ENCODE measurements around the gene FXYD3. TPM values are rescaled to one million over a fixed set of nuclear protein-coding genes. Genes with fewer than 3 reads are reported as not detected.

The FXYD3 gene
- total and polyA plus RNA-seq, 7 experiments from 2014 or later: not detected

GRCh38 chr19:35164418-35164817 is 48.8 kb downstream of the FXYD3 start:
- Mint-ChIP-seq H3K27ac (peak overlapping the region in 8 of 9 donors; percentile 24 to 94 (median 45)), H3K4me3 (peak overlapping the region in 1 of 10 donors; percentile 48), H3K9me3 (peaks cover 3 to 50% (median 18%) of the 10 kb centered on the region in 11 donors), H3K4me1 (peaks cover 29 to 54% (median 41%) of the 10 kb centered on the region in 7 donors), H3K36me3 (peaks cover 47 to 92% (median 79%) of the 10 kb centered on the region in 5 donors), H3K27me3 (no peaks in the 10 kb centered on the region)
- Histone ChIP-seq H3K9me3 (ENCODE audit: control insufficient read depth in 2 of 3, low read length in 3 of 3) (peaks cover 0 to 32% (median 13%) of the 10 kb centered on the region in 3 experiments), H3K36me3 (ENCODE audit: control insufficient read depth in 2 of 3, insufficient read depth in 3 of 3, low read length in 3 of 3) (peaks cover 56 to 93% (median 60%) of the 10 kb centered on the region in 3 experiments), H3K4me1 (ENCODE audit: control insufficient read depth in 2 of 2, insufficient read depth in 2 of 2, low read length in 2 of 2) (peaks cover 21 to 23% of the 10 kb centered on the region in 2 donors), H3K27ac (ENCODE audit: low read depth, low read length) (no peak overlapping the region), H3K4me3 (ENCODE audit: low read length) (no peak overlapping the region), H3K27me3 (ENCODE audit: control insufficient read depth in 2 of 2, insufficient read depth in 2 of 2, low read length in 2 of 2) (no peaks in the 10 kb centered on the region)
- intact Hi-C loops (cut with micrococcal nuclease): no loop called here
- DNase-seq (no peak), ATAC-seq (no peak)
- ChIA-PET POLR2A (interaction anchor here (0.6 to 1.0 kb wide), 3 partner anchors 10 to 103 kb away, joined by 3 to 4 read pairs (median 3); partner anchors contain the start of gene FXYD5), CTCF (no interaction called here)

GRCh38 chr19:35165200-35166058 is 49.8 kb downstream of the FXYD3 start:
- Histone ChIP-seq H3K4me1 (ENCODE audit: control insufficient read depth in 2 of 2, insufficient read depth in 2 of 2, low read length in 2 of 2) (peaks cover 21 to 23% of the 10 kb centered on the region in 2 donors), H3K9me3 (ENCODE audit: control insufficient read depth in 2 of 3, low read length in 3 of 3) (peaks cover 0 to 32% (median 13%) of the 10 kb centered on the region in 3 experiments), H3K27me3 (ENCODE audit: control insufficient read depth in 2 of 2, insufficient read depth in 2 of 2, low read length in 2 of 2) (no peaks in the 10 kb centered on the region), H3K36me3 (ENCODE audit: control insufficient read depth in 2 of 3, insufficient read depth in 3 of 3, low read length in 3 of 3) (peaks cover 55 to 93% (median 57%) of the 10 kb centered on the region in 3 experiments), H3K27ac (ENCODE audit: low read depth, low read length) (peak overlapping the region; percentile 25), H3K4me3 (ENCODE audit: low read length) (no peak overlapping the region)
- intact Hi-C loops (cut with micrococcal nuclease): no loop called here
- peaks cover 3 to 50% (median 18%) of the 10 kb centered on the region in 11 donors for H3K9me3 Mint-ChIP-seq
- H3K27me3 Mint-ChIP-seq: no peaks in the 10 kb centered on the region
- peak overlapping the region in 6 of 10 donors; percentile 5 to 73 (median 48) for H3K4me3 Mint-ChIP-seq
- peaks cover 46 to 91% (median 75%) of the 10 kb centered on the region in 5 donors for H3K36me3 Mint-ChIP-seq
- DNase-seq (no peak), ATAC-seq (no peak)
- peaks cover 31 to 51% (median 40%) of the 10 kb centered on the region in 7 donors for H3K4me1 Mint-ChIP-seq
- ChIA-PET POLR2A (interaction anchor here (0.6 to 3.3 kb wide), 5 partner anchors 9 to 580 kb away, joined by 3 to 28 read pairs (median 4); partner anchors contain the start of genes FXYD5, PSENEN and U2AF1L4), CTCF (interaction anchor here (1.2 kb wide), 1 partner anchor 48 kb away, joined by 3 read pairs; no protein-coding TSS in a partner anchor)
- peak overlapping the region in 8 of 9 donors; percentile 55 to 96 (median 77) for H3K27ac Mint-ChIP-seq

GRCh38 chr19:35166100-35167063 is 50.8 kb downstream of the FXYD3 start:
- DNase-seq: no peak
- Histone ChIP-seq H3K9me3 (ENCODE audit: control insufficient read depth in 2 of 3, low read length in 3 of 3) (peaks cover 0 to 32% (median 13%) of the 10 kb centered on the region in 3 experiments), H3K4me1 (ENCODE audit: control insufficient read depth in 2 of 2, insufficient read depth in 2 of 2, low read length in 2 of 2) (peaks cover 21 to 23% of the 10 kb centered on the region in 2 donors), H3K27ac (ENCODE audit: low read depth, low read length) (peak overlapping the region; percentile 46), H3K4me3 (ENCODE audit: low read length) (no peak overlapping the region), H3K27me3 (ENCODE audit: control insufficient read depth in 2 of 2, insufficient read depth in 2 of 2, low read length in 2 of 2) (no peaks in the 10 kb centered on the region), H3K36me3 (ENCODE audit: control insufficient read depth in 2 of 3, insufficient read depth in 3 of 3, low read length in 3 of 3) (peaks cover 45 to 88% (median 51%) of the 10 kb centered on the region in 3 experiments)
- peaks cover 43 to 84% (median 67%) of the 10 kb centered on the region in 5 donors for H3K36me3 Mint-ChIP-seq
- peaks cover 28 to 46% (median 38%) of the 10 kb centered on the region in 7 donors for H3K4me1 Mint-ChIP-seq
- H3K4me3 Mint-ChIP-seq: peak overlapping the region in 9 of 10 donors; percentile 33 to 77 (median 63)
- ATAC-seq: no peak
- POLR2A ChIA-PET: interaction anchor here (0.6 to 3.3 kb wide), 9 partner anchors 10 to 579 kb away, joined by 3 to 28 read pairs (median 4); partner anchors contain the start of genes FXYD5, PSENEN and U2AF1L4
- H3K9me3 Mint-ChIP-seq: peaks cover 3 to 48% (median 16%) of the 10 kb centered on the region in 11 donors
- intact Hi-C loops (cut with micrococcal nuclease): no loop called here
- no peaks in the 10 kb centered on the region for H3K27me3 Mint-ChIP-seq
- CTCF ChIA-PET: interaction anchor here (1.2 to 1.6 kb wide), 3 partner anchors 11 to 74 kb away, joined by 3 to 4 read pairs (median 3); no protein-coding TSS in a partner anchor
- H3K27ac Mint-ChIP-seq: peak overlapping the region; percentile 80 to 96 (median 91)

GRCh38 chr19:35167251-35168119 is 51.9 kb downstream of the FXYD3 start:
- ChIA-PET CTCF (interaction anchor here (1.6 kb wide), 2 partner anchors 12 to 73 kb away, joined by 3 to 4 read pairs; no protein-coding TSS in a partner anchor), POLR2A (interaction anchor here (0.6 to 3.3 kb wide), 8 partner anchors 11 to 74 kb away, joined by 3 to 28 read pairs (median 3); partner anchors contain the start of gene FXYD5)
- peak in 1 of 9 donors; percentile 42 for DNase-seq
- H3K27me3 ChIP-seq (ENCODE audit: control insufficient read depth in 2 of 2, insufficient read depth in 2 of 2, low read length in 2 of 2): no peaks in the 10 kb centered on the region
- Mint-ChIP-seq H3K4me1 (peaks cover 27 to 48% (median 39%) of the 10 kb centered on the region in 7 donors), H3K27ac (peak overlapping the region; percentile 80 to 96 (median 91)), H3K36me3 (peaks cover 33 to 77% (median 58%) of the 10 kb centered on the region in 5 donors), H3K4me3 (peak overlapping the region; percentile 33 to 77 (median 57)), H3K27me3 (no peaks in the 10 kb centered on the region), H3K9me3 (peaks cover 3 to 40% (median 16%) of the 10 kb centered on the region in 11 donors)
- H3K9me3 ChIP-seq (ENCODE audit: control insufficient read depth in 2 of 3, low read length in 3 of 3): peaks cover 0 to 26% (median 10%) of the 10 kb centered on the region in 3 experiments
- peaks cover 29 to 32% of the 10 kb centered on the region in 2 donors for H3K4me1 ChIP-seq (ENCODE audit: control insufficient read depth in 2 of 2, insufficient read depth in 2 of 2, low read length in 2 of 2)
- intact Hi-C loops (cut with micrococcal nuclease): no loop called here
- ATAC-seq: peak; percentile 48
- H3K4me3 ChIP-seq (ENCODE audit: low read length): no peak overlapping the region
- H3K27ac ChIP-seq (ENCODE audit: low read depth, low read length): peak overlapping the region; percentile 46
- H3K36me3 ChIP-seq (ENCODE audit: control insufficient read depth in 2 of 3, insufficient read depth in 3 of 3, low read length in 3 of 3): peaks cover 34 to 82% (median 42%) of the 10 kb centered on the region in 3 experiments

GRCh38 chr19:35168196-35168595 is 52.6 kb downstream of the FXYD3 start:
- Histone ChIP-seq H3K27me3 (ENCODE audit: control insufficient read depth in 2 of 2, insufficient read depth in 2 of 2, low read length in 2 of 2) (no peaks in the 10 kb centered on the region), H3K36me3 (ENCODE audit: control insufficient read depth in 2 of 3, insufficient read depth in 3 of 3, low read length in 3 of 3) (peaks cover 31 to 79% (median 35%) of the 10 kb centered on the region in 3 experiments), H3K9me3 (ENCODE audit: control insufficient read depth in 2 of 3, low read length in 3 of 3) (peaks cover 0 to 25% (median 10%) of the 10 kb centered on the region in 3 experiments), H3K27ac (ENCODE audit: low read depth, low read length) (peak overlapping the region; percentile 46), H3K4me1 (ENCODE audit: control insufficient read depth in 2 of 2, insufficient read depth in 2 of 2, low read length in 2 of 2) (peaks cover 34 to 36% of the 10 kb centered on the region in 2 donors), H3K4me3 (ENCODE audit: low read length) (no peak overlapping the region)
- POLR2A ChIA-PET: interaction anchor here (0.6 to 3.3 kb wide), 6 partner anchors 14 to 73 kb away, joined by 3 to 28 read pairs (median 3); partner anchors contain the start of gene FXYD5
- Mint-ChIP-seq H3K27me3 (no peaks in the 10 kb centered on the region), H3K27ac (peak overlapping the region; percentile 26 to 96 (median 91)), H3K4me3 (peak overlapping the region in 2 of 10 donors; percentile 19 to 43), H3K4me1 (peaks cover 23 to 55% (median 44%) of the 10 kb centered on the region in 7 donors), H3K36me3 (peaks cover 32 to 77% (median 51%) of the 10 kb centered on the region in 5 donors), H3K9me3 (peaks cover 3 to 38% (median 16%) of the 10 kb centered on the region in 11 donors)
- CTCF ChIA-PET: interaction anchor here (1.6 kb wide), 2 partner anchors 13 to 73 kb away, joined by 3 to 4 read pairs; no protein-coding TSS in a partner anchor
- no peak for DNase-seq
- ATAC-seq: no peak
- intact Hi-C loops (cut with micrococcal nuclease): no loop called here
